Upper lobe of left lung (tissue), 4 donors: ENCODE measurements around the gene PTPRN2.

Experiments used
- CTCF ChIP-seq, 6 experiments: fragments of 450-650 bp in 4 of 6; fragments of 200-600 bp in 2 of 6; sonication (generic) in 2 of 6; IDR thresholded peaks; one replicate each; pipeline ENCODE4 v1.5.1; 2016 to 2019; ENCODE audit warnings: antibody characterized with exemption in 6 of 6
- POLR2A ChIP-seq, 4 donors: fragments of 450-650 bp; IDR thresholded peaks; one replicate each; pipeline ENCODE4 v1.5.1; 2016 to 2017; ENCODE audit warnings: antibody characterized with exemption in 4 of 4, mild to moderate bottlenecking in 2 of 4

DNA sequence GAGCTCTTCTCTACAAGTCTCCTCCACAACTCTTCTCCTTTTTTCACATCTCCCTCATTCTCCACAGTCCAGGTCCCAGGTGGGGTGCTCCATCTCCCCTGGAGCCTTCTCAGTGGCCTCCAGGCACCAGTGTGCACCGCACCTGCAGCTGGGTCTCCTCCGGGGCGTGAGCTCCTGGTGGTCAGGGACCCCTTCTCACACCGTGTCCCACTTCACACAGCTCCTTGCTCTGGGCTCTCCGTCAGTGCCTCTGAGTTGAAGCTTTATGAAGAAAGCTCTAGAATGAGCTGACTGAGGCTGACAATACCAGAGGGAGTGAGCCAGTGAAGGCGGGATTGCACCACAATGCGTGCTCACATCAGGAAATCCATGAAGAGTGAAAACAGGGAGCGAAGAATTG lies 960.6 kb downstream of the PTPRN2 start:
- TF ChIP-seq CTCF (IDR thresholded peaks at IDR 0.05) = no peak
- no peak for TF ChIP-seq POLR2A (IDR thresholded peaks at IDR 0.05)
